Muscle of back (tissue), 11 donors: ENCODE measurements around the gene ZNF664. TPM values are rescaled to one million over a fixed set of nuclear protein-coding genes. Genes with fewer than 3 reads are reported as not detected.
"Not testable (repeated sequence)": the region's sequence is repeated elsewhere in the genome, so short reads cannot be mapped to it uniquely, and the experiment has no call there.

ENCODE experiments used
- DNase-seq, 3 donors: peaks; one replicate each; pipeline versions ENCODE4 v3.0.0 to v3.0.0-alpha.2; 2013
- polyA plus RNA-seq, 10 donors: library from polyadenylated mRNA; unstranded; fragments of 120-200 nt; gene quantifications; one replicate each; pipeline ENCODE4 v1.2.1, GENCODE V29; 2013; ENCODE audit not compliant: insufficient read length in 10 of 10

ZNF664 gene
- polyA plus RNA-seq, 10 donors = 35.2 to 55.0 (median 45.5) TPM

GRCh38 chr12:123939716-123940626 is 33.0 kb upstream of the ZNF664 start:
- DNase-seq = no peak

GRCh38 chr12:123940627-123940966 is 32.4 kb upstream of the ZNF664 start:
- DNase-seq = no peak

- no peak for DNase-seq
These were observed 32.0 kb upstream of the ZNF664 start for GRCh38 chr12:123941000-123941399.

- no peak for DNase-seq
These were observed 31.3 kb upstream of the ZNF664 start for GRCh38 chr12:123941624-123942237.

GRCh38 chr12:123942238-123942653 is 30.8 kb upstream of the ZNF664 start:
- peak in 1 of 3 donors; percentile 68 for DNase-seq

GRCh38 chr12:123942911-123943648 is 29.9 kb upstream of the ZNF664 start:
- no peak for DNase-seq

- DNase-seq = no peak
These were observed 29.2 kb upstream of the ZNF664 start for GRCh38 chr12:123943816-123944215.

- DNase-seq = no peak
These were observed 28.3 kb upstream of the ZNF664 start for GRCh38 chr12:123944696-123945095.

GRCh38 chr12:123945287-123946151 is 27.5 kb upstream of the ZNF664 start:
- no peak for DNase-seq

GRCh38 chr12:123946152-123946515 is 26.9 kb upstream of the ZNF664 start:
- no peak for DNase-seq

GRCh38 chr12:123946516-123947505 is 26.2 kb upstream of the ZNF664 start:
- not testable (repeated sequence) for DNase-seq

- DNase-seq = not testable (repeated sequence)
These were observed 25.5 kb upstream of the ZNF664 start for GRCh38 chr12:123947531-123947930.

GRCh38 chr12:123948401-123948795 is 24.6 kb upstream of the ZNF664 start:
- DNase-seq = no peak

- DNase-seq = no peak
These were observed 23.9 kb upstream of the ZNF664 start for GRCh38 chr12:123948796-123949769.

GRCh38 chr12:123949770-123950165 is 23.2 kb upstream of the ZNF664 start:
- DNase-seq = no peak

- DNase-seq = no peak
These were observed 22.3 kb upstream of the ZNF664 start for GRCh38 chr12:123950476-123951349.

- no peak for DNase-seq
These were observed 21.5 kb upstream of the ZNF664 start for GRCh38 chr12:123951467-123951866.

GRCh38 chr12:123952037-123952436 is 21.0 kb upstream of the ZNF664 start:
- DNase-seq = no peak
